Inferior parietal cortex (tissue), 1 donor: ENCODE measurements around the gene MBP.

Experiments
- DNase-seq: peaks from one replicate; pipeline ENCODE4 v3.0.0-alpha.2; 2016; ENCODE audit errors: extremely low spot score

Gene MBP

DNA sequence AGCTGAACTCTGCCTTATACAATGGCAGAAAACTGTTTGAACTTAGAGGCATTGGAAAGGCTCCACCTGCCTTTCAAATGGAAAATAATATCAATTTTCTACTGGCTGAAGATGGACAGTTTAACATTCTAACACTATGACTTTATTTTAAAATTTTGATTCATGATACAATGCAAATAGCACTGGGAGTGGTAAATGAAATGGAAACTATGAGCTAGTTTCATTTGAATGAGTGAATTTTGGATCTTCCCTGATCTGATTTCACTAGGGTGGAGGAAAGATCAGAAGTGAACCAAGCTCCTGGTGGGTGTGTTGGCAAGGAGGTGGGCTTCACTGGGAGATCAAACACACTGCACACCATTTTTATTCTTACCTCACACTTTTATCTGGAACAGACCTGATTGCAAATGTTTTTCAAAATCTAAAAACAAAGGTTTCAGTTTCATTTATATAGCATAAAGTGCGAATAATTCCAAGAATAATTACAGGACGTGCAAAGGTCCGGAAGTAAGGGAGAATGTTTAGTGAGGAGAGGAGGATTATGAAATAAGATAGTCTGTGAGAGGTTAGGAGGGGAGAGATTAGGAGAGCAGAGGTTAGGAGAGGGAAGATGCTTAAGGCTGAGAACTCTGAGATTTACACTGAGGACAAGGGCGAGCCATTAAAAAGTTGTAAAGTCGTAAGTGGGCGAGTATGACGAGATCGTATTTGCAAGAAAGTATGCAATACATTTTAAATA is 18.6 kb upstream of the MBP start:
- no peak for DNase-seq

DNA sequence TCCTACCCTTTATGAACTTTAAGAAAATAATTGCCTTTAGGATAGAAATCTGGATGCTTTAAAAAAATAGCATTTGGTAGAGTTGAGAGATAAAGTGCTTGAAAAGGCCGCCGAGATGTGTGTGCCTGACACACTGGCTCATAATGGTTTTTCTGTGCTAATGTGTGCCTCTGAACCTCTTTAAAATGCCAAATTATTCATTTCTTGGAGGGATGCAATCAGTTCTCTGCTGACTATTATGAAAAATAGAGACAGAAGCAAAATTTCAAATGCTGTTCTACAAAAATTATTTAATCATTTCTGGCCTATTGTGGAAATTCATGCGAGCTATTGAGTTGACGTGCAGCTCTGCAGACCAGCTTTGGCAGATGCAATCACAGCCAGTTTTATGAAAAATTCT is 18.0 kb upstream of the MBP start:
- DNase-seq: no peak

DNA sequence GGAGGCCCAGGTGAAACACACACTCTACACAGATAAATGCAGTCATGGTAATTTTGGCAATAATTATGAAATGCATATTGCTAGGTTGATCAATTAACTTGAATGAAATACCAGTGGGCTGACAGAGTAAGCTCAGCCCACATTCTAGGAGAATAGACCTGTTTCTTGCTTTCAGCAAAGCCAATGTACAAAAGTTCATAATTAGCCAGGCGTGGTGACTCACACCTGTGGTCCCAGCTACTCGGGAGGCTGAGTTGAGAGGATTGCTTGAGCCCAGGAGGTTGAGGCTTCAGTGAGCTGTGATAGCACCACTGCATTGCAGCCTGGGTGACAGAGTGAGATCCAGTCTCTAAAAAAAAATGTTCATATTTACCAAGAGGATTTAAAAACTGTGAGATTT is 15.7 kb upstream of the MBP start:
- DNase-seq: no peak

DNA sequence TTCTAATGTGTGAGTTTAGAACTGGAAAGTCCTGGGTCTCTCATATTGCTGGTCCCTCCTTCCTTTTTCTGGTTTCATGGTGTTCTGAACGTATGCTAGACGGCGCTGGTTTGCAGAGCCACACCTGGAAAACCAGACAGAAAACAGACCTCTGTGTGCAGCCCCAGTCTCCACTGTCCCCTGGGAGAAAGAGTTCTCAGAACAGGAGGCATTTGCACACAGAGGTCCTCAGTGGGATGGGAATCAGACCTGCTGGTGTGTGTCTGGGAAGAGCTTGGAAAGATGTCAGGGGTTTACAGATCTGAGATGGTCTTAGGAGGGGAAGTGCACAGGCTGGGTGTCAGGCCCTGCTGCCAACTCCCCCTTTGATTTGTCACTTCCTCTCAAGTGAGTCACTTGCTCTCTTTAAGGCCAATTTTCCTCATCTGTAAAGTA is 14.9 kb upstream of the MBP start:
- no peak for DNase-seq

DNA sequence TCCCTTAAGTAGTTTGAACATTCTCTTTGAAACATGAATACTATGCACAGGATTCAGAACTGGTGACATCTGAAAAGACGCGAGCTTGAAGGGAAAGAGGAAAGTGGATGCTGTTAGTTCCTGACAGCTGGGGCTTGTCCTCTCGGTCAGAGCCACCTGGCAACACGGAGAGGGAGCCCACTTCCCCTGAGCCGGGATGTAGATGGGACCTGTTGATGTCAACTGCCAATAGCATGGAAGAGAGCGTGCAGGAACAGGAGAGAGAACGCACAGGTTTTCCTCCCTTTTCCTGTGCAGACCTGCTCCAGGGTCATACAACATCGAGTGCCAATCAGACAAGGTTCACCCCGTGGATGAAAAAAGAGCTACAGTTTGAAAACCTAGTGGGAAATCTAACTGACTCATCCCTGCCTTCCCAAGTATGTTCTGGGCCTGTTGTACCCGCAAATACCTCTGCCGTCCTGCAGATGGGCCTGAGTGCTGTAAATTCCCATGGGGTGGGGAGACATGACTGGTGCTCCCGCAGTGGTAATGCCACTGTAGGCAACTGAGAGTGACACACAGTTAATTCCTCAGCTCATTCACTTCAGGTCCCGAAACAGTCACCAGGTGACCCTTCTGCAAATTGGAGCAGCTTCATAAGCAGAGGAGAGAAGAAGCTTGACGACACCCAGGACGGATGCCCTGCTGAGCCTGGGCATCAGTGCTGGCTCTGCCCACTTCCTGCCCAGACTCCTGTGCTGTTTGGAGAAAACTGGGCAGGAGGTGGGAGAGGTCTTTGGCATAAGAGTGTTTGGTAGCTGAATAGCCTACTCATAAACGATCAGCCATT is 13.9 kb upstream of the MBP start:
- no peak for DNase-seq

DNA sequence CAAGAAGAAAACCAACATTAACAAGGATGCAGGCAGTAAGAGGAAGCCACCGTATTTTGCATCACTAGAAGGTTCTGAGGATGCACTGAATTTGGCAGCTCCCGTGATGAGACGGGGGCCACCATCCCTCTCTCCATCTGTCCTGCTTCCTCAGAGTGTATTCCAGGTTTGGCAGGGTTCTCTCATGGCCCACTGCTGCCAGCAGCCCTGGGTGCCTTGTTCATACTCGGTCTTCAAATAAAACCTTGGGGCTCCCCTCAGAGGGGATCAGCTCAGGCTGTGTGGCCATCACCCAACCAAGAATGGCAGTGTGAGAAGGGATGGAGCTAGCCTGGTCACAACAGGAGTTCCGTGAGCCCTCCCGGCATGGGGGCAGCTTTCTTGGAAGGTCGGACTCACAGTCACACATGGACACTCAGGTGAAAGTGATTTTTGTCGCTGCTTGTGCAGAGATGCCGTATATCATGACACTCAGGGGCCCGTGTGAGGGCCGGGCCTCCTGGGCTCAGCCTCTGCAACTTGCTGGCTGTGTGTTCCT is 12.8 kb upstream of the MBP start:
- DNase-seq: no peak

DNA sequence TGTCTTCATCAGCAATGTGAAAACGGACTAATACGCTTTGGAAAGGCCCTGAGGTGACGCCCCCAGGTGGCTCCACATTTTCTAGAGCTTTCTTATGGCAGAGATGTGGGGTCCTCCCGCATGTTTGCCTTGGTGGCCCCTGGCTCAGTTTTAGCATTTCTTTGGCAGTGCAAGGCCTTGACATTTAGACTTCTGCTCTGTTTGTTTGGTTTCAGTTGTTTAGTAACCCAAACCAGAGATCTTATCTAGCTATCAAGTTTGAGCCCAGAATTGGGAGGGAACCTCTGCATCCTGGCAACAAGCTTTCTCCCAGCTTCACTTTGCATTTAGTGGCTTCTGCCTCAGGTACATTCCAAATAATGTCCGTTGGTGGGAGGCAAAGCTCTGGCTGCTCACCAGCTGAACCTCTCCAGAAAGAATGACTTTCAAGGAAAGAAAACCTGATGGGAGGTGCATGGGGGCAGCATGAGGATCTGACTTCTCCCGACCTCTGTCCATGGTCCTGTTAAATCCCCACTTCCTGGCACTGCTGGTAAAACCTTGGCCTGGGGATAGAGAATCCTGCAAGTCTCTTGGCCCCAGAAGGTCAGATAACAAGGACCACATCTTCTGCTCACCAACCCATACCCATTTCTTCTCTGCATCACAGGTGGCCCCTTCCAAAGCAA is 12.0 kb upstream of the MBP start:
- no peak for DNase-seq

DNA sequence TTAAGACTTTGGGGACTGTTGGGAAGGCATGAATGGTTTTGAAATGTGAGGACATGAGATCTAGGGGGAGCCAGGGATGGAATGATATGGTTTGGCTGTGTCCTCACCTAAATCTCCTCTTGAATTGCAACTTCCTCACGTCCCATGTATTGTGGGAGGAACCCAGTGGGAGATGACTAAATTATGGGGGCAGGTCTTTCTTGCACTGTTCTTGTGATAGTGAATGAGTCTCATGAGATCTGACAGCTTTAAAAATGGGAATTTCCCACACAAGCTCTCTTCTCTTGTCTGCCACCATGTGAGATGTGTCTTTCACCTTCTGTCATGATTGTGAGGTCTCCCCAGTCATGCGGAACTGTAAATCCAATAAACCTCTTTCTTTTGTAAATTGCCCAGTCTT is 11.5 kb upstream of the MBP start:
- no peak for DNase-seq

DNA sequence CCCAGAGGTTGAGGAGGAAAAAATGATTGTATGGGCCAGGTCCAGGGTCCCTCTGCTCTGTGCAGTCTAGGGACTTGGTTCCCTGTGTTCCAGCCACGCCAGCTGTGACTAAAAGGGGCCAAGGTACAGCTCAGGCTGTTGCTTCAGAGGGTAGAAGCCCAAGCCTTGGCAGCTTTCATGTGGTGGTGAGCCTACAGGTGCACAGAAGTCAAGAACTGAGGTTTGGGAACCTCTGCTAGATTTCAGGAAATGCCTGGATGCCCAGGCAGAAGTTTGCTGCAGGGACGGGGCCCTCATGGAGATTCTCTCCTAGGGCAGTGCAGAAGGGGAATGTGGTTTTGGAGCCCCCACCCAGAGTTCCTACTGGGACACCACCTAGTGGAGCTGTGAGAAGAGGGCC is 10.6 kb upstream of the MBP start:
- no peak for DNase-seq

DNA sequence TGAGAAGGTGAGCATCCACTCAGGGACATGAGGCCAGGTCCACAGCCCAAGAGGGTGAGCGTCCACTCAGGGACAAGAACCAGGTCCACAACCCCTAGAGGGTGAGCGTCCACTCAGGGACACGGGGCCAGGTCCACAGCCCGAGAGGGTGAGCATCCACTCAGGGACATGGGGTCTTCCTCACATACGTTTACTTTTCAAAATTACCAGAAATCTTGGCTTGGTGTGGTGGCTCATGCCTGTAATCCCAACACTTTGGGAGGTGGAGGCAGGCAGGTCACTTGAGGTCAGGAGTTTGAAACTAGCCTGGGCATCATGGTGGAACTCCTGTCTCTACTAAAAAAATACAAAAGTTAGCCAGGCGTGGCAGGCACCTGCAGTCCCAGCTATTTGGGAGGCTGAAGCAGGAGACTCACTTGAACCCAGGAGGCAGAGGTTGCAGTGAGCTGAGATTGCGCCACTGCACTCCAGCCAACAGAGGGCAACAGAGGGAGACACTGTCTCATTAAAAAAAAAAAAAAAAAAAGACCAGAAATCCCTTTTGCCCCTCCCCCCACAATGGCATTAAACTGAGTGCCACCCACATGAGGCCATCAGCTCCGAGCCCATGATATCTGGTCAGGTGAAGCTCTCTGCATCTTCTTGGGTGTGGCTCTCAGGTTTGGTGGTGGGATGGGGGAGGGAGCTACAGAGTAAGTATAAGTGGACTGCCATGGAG is 9.0 kb upstream of the MBP start:
- no peak for DNase-seq

DNA sequence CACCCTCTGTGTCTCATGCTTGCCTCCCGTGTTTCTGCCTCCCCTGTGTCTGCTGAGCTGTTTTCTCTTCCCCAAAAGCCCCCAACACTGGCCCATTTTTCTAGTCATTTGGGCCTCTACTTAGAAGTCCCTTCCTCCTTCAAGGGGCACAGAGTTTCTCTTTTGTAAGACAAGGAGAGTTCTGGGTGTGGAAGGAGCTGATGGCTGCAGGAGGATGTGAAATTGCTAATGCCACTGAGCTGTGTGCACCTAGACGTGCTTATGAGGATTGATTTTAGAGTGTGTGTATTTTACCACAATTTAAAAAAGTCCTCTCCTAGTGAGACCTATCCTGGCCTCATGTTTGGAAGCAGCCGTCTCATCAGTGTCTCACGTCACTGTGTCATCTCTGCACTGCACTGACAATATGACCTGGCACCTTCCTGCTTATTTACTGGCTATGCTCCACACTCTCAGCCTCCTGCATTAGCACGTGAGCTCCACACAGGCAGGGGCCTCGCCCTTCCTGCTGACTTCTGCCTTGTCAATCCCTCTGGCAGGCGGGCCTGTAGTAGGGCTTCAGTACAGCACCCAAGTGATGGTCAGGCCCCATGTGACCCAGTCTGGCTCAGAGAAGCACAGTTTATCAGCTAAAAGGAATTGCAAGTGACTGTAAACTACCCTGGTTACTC is 8.0 kb upstream of the MBP start:
- DNase-seq: no peak

DNA sequence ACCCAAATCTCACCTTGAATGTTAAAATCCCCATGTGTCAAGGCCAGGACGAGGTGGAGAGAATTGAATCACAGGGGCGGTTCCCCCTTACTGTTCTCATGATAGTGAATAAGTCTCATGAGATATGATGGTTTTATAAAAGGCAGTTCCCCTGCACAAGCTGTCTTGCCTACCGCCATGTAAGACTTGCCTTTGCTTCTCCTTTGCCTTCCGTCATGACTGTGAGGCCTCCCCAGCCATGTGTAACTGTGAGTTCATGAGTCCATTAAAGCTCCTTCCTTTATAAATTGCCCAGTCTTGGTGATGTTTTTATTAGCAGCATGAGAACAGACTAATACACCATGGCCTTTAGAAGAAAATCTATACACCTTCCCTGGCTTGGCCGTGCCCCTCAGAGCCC is 7.4 kb upstream of the MBP start:
- DNase-seq: no peak

DNA sequence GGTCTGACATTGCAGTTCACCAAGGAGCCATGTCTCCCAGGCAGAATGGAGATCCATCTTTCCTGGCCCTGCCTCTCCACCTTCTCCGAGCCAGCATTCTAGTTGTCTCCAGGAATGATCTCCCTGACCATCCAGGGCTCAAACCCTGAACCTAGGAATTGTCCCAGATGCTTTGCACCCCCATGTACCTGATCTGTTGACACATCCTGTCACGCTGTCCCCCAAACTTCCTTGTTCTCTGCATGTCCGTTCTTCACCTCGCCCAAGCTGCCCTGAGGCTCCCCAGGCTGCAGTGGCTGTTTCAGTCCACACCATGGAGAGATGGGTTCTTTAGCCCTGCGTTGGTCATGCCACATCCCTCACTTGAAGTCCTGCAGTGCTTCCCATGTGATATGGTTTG is 7.0 kb upstream of the MBP start:
- DNase-seq: no peak

DNA sequence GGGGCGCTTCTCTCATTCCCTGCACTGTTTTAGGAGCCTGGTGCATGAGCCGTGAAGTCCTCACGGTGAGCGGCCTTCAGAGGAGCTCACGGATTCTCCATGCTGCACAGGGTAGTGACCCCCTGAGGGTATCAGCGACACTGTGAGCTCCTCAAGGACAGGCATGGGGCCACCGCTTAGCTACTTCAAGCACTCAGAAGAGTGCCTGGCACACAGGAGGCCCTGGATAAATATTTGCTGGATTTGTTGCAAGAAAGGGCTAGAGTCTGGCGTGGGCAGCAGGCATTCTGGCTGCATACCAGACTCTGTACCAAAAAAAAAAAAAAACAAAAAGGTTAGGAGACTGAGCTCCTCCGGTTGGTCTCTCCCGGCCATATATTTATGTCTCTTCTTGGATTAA is 5.7 kb upstream of the MBP start:
- DNase-seq: no peak

DNA sequence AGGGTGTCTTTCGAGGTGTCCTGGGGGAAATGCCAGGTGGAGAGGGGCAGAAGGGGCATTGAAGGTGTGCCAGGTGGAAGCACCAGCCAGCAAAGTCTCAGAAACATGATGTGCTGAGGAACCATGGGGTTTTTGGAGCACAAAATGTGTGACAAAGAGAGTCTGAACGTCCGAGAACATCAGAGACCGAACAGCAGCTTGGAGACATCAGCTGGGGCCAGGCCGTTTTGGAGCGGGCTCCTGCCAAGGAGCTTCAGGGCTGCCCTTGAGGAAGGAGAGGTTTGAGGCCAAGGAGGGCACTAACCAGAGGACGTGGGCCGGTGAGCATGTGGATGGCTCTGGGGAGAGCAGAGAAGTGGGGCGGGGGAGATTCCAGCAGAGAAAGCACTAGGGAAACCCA is 5.3 kb upstream of the MBP start:
- DNase-seq: no peak

DNA sequence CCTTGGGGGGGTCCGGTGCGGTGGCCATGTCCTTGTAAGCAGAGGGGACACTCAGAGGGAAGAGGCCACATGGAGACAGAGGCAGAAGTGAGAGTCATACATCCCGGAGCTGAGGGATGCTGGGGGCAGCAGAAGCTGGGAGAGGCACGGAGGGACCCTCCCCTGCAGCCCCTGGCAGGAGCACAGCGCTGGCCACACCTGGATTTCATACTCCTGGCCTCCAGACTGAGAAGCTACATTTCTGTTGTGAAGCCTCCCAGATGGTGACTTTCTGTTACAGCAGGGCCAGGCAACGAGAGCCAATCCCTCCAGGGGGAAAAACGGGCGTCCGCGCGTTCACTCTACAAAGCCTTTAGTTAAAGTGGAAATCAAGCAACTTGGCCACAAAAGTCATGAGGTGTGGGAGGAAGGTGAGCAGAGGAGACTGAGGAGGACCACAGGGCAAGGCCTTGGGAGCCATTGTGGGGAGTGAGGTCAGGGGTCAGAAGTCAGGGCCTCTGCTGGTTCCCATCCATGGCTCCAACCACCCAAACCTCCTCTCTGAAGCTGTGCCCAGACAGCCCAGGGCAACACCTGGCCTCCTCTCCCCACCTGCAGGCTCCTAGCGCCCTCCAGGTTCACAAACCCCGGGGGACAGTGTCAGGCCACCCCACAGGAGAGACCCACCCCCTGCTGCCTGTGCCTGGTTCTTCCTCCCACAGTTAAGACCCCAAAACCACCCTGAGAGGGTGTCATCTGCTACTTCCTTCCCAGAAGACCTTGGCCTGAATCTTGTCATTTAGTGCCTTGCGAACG is 4.5 kb upstream of the MBP start:
- DNase-seq: no peak

DNA sequence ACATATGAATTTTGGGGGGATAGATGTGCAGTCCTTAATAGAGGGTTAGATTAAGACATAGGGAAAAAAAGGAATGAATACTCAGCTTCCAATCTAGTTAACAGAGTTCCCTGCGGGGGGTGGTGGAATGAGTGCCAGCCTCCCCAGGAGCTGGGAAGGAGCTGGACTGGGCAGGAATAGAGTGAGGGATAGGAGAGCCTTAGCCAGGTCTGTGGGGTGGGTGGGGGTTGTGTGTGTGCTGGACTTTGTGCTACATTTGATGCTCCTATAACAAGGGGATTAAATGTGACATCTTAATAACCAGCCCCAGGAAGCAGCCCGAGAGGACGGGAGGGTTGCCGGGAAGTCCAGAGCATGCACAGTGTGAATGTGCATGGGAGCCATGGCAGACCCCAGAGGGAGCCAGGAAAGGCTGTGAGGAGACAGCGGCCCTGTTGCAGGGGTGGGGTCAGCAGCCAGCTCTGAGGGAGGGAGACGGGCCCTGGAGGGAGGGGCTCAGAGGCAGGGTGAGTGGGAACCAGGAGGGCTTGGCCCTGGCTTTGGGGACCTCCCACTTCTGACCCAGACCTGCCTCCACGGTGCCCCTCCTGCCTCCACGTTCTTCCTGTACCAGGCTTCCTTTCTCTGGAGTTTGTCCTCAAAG is 3.6 kb upstream of the MBP start:
- DNase-seq: no peak

DNA sequence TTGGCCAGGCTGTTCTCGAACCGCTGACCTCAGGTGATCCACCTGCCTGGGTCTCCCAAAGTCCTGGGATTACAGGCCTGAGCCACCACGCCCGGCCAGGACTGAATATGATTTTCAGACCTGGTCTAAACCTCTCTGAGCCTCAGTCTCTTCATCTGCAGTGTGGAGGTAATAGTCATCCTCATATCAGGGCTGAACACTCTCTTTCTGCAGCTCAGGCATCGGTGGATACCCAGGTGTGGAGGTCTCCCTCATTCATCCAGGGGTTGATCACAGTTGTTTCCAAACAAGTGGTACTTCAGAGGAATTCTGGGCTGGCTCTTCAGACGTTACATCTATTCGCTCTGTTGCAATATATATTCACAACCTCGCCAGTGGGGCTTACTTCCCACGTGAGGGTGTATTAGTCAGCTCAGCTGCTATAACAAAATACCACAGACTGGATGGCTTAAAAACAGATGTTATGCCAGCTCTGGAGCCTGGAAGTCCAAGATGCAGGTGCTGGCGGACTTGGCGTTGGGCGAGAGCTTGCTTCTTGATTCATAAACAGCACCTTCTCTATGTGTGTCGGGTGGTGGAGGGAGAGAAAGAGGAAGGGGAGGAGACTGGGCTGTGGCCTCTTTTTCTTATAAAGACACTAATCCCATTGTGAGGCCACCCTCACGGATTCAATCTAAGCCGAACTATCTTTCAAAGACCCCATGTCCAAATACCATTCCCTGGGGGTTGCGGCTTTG is 2.9 kb upstream of the MBP start:
- DNase-seq: no peak

DNA sequence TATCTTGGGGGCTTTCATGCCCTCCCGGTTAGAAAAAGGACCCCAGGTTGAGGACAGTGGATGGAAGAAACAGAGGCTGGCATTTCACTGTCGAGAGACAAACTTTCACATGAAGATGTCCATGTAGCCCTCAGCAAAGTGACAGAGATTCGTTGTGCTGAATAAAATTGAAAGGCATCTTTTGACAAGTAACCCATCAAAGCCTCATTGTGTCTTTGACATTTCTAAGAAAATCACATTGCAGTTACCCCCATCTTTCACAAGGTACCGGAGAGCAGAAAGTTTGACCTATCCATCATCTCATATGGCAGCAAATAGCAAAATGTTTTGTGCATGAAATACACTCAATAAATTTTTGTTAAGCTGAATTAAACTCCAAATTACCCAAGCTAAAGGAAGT is 2.0 kb upstream of the MBP start:
- no peak for DNase-seq
